SK-N-SH treated with all-trans-retinoic acid at 6 μM for 48 hours (cell line): ENCODE data around the gene DIP2C.

Experiments used
- ATAC-seq: fragments of 200-7000 bp; cut with Tn5 transposase; 3 replicates; pipeline ENCODE4 v1.9.1; 2020; ENCODE audit warnings: mild to moderate bottlenecking, moderate library complexity
- ARNTL ChIP-seq: fragments of 450-650 bp; formaldehyde crosslinking; IDR thresholded peaks from 2 replicates; pipeline ENCODE4 v1.5.0; 2020; ENCODE audit warnings: low read depth, mild to moderate bottlenecking, moderate library complexity, borderline replicate concordance
- BACH2 ChIP-seq: fragments of 250-450 bp; sonication (Bioruptor Pico); IDR thresholded peaks from 2 replicates; pipeline ENCODE4 v1.9.0; 2021; ENCODE audit warnings: mild to moderate bottlenecking, borderline replicate concordance
- CREB5 ChIP-seq: fragments of 250-450 bp; sonication (Bioruptor Pico); IDR thresholded peaks from 2 replicates; pipeline ENCODE4 v1.5.1; 2020; ENCODE audit warnings: low read depth, mild to moderate bottlenecking, moderate library complexity
- CSDC2 ChIP-seq: fragments of 250-450 bp; sonication (Bioruptor Pico); IDR thresholded peaks from 2 replicates; pipeline ENCODE4 v1.5.0; 2020; ENCODE audit warnings: mild to moderate bottlenecking, moderate library complexity
- CSRNP3 ChIP-seq: fragments of 250-450 bp; sonication (Bioruptor Pico); IDR thresholded peaks from 2 replicates; pipeline ENCODE4 v1.5.1; 2021; ENCODE audit warnings: mild to moderate bottlenecking, moderate library complexity
- ESRRG ChIP-seq: fragments of 250-450 bp; sonication (Bioruptor Pico); IDR thresholded peaks from 2 replicates; pipeline ENCODE4 v1.6.1; 2021; ENCODE audit warnings: mild to moderate bottlenecking
- ISL1 ChIP-seq: fragments of 250-450 bp; sonication (Bioruptor Pico); IDR thresholded peaks from 2 replicates; pipeline ENCODE4 v2.1.2; 2022; ENCODE audit warnings: mild to moderate bottlenecking, moderate library complexity
- POU6F1 ChIP-seq: fragments of 250-450 bp; sonication (Bioruptor Pico); IDR thresholded peaks from 2 replicates; pipeline ENCODE4 v1.8.0; 2021; ENCODE audit warnings: low read depth, mild to moderate bottlenecking, moderate library complexity, borderline replicate concordance
- PPARA ChIP-seq: fragments of 250-450 bp; sonication (Bioruptor Pico); IDR thresholded peaks from 2 replicates; pipeline ENCODE4 v1.5.0; 2020; ENCODE audit warnings: mild to moderate bottlenecking, borderline replicate concordance
- RARB ChIP-seq: fragments of 250-450 bp; sonication (Bioruptor Pico); IDR thresholded peaks from 2 replicates; pipeline ENCODE4 v1.8.0; 2021; ENCODE audit warnings: mild to moderate bottlenecking, moderate library complexity
- TCF4 ChIP-seq: fragments of 250-450 bp; sonication (Bioruptor Pico); IDR thresholded peaks from 2 replicates; pipeline ENCODE4 v1.8.0; 2021; ENCODE audit warnings: mild to moderate bottlenecking, moderate library complexity, borderline replicate concordance
- TOX ChIP-seq: fragments of 250-450 bp; sonication (Bioruptor Pico); IDR thresholded peaks from 2 replicates; pipeline ENCODE4 v1.8.0; 2021; ENCODE audit warnings: mild to moderate bottlenecking, moderate library complexity, borderline replicate concordance
- TSHZ2 ChIP-seq: fragments of 250-450 bp; sonication (Bioruptor Pico); IDR thresholded peaks from 2 replicates; pipeline ENCODE4 v1.5.0; 2020; ENCODE audit warnings: mild to moderate bottlenecking, moderate library complexity
- ZC3H10 ChIP-seq: fragments of 250-450 bp; sonication (Bioruptor Pico); IDR thresholded peaks from 2 replicates; pipeline ENCODE4 v1.5.1; 2021; ENCODE audit warnings: mild to moderate bottlenecking, moderate library complexity
- ZFP30 ChIP-seq: fragments of 450-650 bp; formaldehyde crosslinking; IDR thresholded peaks from 2 replicates; pipeline ENCODE4 v1.5.0; 2022; ENCODE audit warnings: mild to moderate bottlenecking, moderate library complexity
- ZNF565 ChIP-seq: fragments of 450-650 bp; formaldehyde crosslinking; conservative IDR thresholded peaks from 2 replicates; pipeline ENCODE4 v1.5.0; 2020; ENCODE audit warnings: low read depth, mild to moderate bottlenecking, moderate library complexity
- ZNF70 ChIP-seq: fragments of 450-650 bp; formaldehyde crosslinking; IDR thresholded peaks from 2 replicates; pipeline ENCODE4 v1.5.0; 2020; ENCODE audit warnings: mild to moderate bottlenecking, moderate library complexity
- ZNF8 ChIP-seq: fragments of 450-650 bp; formaldehyde crosslinking; IDR thresholded peaks from 2 replicates; pipeline ENCODE4 v1.5.0; 2020; ENCODE audit warnings: mild to moderate bottlenecking, moderate library complexity
- TF ChIP-seq, protein P1 (sequence below): fragments of 250-450 bp; sonication (Bioruptor Pico); IDR thresholded peaks from 2 replicates; pipeline ENCODE4 v1.8.0; 2020; ENCODE audit warnings: mild to moderate bottlenecking, moderate library complexity, borderline replicate concordance

DIP2C gene

DNA sequence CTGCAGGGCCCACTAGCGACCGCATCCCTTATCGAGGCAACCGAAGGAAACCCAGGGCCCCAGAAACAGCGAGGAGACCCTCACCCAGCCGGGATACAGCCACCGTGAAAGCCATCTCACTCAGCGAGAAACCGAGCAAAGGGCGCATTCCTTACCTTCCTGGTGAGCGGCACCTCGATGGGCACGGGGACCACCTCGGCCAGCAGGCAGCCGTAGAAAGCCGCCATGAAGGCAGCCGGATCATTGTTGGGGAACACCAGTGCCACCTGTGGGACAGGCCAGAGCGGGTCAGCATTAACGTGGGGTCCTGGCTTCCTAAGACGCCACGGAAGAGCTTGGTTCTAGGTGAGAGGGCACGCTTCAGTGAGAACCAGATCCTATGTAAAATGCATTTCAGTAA, 290.5 kb downstream of the DIP2C start:
- ATAC-seq, result no peak
- TF ChIP-seq ISL1 (CRISPR knock-in tag), result no peak
- no peak for TF ChIP-seq ZNF70
- no peak for TF ChIP-seq TCF4 (CRISPR knock-in tag)
- no peak for TF ChIP-seq ZNF8 (CRISPR knock-in tag)
- TF ChIP-seq POU6F1 (CRISPR knock-in tag), result no peak
- no peak for TF ChIP-seq CREB5
- TF ChIP-seq ZFP30 (CRISPR knock-in tag), result no peak
- TF ChIP-seq RARB (CRISPR knock-in tag), result no peak
- TF ChIP-seq ARNTL, result no peak
- TF ChIP-seq TSHZ2 (CRISPR knock-in tag), result no peak
- no peak for TF ChIP-seq ESRRG (CRISPR knock-in tag)
- TF ChIP-seq ZNF565 (CRISPR knock-in tag), result no peak
- no peak for TF ChIP-seq PPARA (CRISPR knock-in tag)
- TF ChIP-seq, protein P1, sequence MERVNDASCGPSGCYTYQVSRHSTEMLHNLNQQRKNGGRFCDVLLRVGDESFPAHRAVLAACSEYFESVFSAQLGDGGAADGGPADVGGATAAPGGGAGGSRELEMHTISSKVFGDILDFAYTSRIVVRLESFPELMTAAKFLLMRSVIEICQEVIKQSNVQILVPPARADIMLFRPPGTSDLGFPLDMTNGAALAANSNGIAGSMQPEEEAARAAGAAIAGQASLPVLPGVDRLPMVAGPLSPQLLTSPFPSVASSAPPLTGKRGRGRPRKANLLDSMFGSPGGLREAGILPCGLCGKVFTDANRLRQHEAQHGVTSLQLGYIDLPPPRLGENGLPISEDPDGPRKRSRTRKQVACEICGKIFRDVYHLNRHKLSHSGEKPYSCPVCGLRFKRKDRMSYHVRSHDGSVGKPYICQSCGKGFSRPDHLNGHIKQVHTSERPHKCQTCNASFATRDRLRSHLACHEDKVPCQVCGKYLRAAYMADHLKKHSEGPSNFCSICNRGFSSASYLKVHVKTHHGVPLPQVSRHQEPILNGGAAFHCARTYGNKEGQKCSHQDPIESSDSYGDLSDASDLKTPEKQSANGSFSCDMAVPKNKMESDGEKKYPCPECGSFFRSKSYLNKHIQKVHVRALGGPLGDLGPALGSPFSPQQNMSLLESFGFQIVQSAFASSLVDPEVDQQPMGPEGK, result no peak

- ATAC-seq, result no peak
- TF ChIP-seq CSDC2 (CRISPR knock-in tag) (no peak), ISL1 (CRISPR knock-in tag) (no peak), BACH2 (no peak), ARNTL (no peak), POU6F1 (CRISPR knock-in tag) (no peak), TCF4 (CRISPR knock-in tag) (no peak), CSRNP3 (CRISPR knock-in tag) (no peak), ESRRG (CRISPR knock-in tag) (no peak), ZC3H10 (CRISPR knock-in tag) (no peak), TOX (CRISPR knock-in tag) (no peak)
These were observed 292.0 kb downstream of the DIP2C start for GRCh38 chr10:397321-398068.
